NCI-H82 treated with DMSO at 0.1 percent for 48 hours (cell line): ENCODE results near the gene AQP6.

Experiments used
- DNase-seq: peaks from one replicate; lab custom pipeline; 2025; ENCODE audit not compliant: unreplicated experiment; lab: John Stamatoyannopoulos, UW

Gene AQP6

DNA sequence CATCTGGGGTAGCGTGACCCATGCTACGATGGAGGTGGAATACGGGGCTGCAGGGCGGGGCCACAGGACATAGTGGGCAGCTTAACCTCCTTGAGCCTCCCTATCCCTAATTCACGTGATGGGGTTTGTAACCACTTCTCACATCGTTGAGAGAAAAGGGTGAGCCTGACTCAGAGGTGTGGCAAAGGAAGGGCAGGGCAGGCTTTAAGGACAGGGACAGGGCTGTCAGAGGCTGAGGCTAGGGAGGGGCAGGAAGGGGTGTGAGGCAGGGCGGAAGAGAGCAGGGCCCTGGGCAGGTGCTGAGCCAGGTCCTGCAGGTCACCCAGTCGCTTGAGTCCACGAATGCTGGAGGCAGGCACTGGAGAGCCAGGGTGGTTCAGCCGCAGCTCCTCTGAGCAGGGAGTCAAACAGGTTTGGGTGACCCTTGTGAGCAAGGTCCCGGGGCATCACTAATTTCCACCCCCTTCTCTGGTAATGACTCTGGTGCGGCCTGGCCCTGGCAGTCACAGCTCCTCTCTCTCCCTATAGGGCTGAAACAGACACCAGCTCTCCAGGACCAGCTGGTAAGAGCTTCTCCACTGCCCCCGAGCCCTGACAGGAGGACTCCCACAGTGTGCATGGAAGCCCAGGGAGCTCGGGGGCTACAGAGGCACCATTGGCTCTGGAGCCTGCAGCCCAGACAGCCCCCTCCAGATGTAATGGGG lies 29.7 kb upstream of the AQP6 start:
- no peak for DNase-seq

DNA sequence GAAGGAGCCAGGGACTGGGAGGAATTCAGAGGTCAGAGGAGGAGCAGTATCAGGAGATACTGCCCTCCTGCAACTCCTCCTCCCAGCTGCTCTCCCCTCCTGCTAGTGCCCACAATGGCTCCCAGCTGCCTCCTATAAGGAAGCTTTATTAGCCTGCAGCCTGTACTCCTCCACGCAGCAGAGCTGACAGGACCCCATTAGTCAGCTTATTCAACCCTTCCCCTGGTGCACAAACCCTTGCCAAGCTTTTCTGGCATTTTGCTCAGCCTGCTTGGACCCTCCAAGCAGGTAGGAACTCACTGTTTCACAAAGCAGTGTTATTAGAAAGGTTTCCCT lies 29.2 kb upstream of the AQP6 start:
- no peak for DNase-seq

DNA sequence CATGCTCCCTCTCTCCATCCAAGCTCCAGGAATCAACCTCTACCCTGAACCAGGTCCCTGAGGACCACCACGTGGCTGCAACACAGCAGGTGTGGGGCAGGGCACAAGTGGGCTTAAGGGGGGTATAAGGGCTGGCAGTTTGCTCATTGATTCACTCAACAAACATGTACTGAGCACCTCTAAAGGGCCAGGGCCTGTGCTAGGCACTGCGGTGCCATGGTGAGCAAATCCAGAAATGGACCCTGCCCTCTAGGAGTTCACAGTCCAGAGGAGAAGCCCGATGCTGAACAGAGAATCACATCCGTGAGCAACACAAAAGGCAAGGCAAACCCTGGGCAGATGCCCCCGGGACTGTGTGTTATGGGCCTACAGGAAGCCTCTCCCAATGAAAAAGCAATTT lies 28.7 kb upstream of the AQP6 start:
- no peak for DNase-seq

DNA sequence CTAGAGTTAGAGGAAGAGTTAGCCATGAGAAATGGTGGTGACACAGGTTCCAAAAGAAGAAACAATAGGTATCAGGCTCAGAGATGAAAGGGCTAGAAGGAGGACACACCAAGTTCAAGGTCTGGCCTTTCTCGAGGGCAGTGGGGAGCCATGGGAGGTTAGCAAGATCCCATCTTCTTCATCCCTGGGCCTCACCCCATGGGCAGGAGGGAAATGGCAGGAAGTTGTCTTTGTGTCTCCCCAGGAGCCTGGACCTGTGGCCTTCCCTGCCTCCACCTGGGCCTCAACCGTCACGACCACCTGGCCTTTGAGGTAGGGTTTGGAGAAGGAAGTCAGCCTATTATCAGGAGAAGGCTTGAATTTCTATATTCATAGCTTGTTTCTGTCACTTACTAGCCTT lies 28.0 kb upstream of the AQP6 start:
- DNase-seq: no peak

DNA sequence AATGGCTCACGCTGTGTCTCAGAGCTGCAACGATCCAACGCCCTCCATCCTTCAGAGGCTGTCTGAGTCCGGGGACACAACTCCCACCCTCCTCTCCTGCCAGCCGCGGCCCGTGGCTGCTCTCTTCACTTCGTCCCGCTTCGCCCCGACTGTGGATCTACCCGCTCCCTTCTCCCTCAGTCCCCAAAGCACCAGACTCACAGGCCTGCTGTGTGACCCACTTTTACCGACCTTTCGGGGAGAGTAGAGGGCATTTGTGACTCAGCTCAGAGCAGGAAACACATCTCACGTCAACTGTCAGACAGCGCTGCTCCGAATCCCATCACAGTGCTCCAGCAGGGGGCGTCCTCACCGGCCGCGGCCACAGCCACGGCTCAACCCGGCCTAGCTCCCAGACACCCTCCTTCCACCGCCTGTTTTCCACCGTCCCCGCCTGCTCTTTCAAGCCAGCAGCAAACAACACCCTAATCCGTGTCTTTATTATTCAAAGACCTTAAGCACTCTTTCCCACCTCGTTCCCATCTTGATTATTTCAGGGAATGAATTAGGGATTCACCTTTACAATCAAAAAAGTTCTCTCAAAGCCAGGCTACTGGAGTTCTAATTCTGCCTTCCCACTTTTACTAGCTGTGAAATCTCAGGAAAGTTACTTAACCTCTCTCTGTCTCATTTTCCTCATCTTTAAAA lies 27.2 kb upstream of the AQP6 start:
- DNase-seq: peak; percentile 76

DNA sequence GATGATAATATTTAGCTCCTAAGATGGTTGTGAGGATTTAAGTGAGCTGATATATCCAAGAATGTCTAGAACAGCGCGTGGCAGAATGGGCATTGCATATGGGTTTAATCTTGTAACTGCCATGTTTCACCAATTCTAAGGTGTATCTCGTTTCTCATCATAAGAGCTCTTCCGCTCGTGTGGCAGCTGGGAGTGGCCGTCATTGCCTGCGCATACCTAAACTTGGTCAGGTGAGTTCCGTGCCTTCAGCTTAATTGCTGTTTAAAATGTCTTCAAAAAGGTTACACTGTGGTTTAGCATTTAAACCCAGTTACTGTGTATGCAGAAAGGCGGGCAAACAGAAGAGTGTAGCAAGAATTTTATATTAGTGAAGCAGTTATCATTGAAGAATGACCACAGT lies 26.7 kb upstream of the AQP6 start:
- no peak for DNase-seq

DNA sequence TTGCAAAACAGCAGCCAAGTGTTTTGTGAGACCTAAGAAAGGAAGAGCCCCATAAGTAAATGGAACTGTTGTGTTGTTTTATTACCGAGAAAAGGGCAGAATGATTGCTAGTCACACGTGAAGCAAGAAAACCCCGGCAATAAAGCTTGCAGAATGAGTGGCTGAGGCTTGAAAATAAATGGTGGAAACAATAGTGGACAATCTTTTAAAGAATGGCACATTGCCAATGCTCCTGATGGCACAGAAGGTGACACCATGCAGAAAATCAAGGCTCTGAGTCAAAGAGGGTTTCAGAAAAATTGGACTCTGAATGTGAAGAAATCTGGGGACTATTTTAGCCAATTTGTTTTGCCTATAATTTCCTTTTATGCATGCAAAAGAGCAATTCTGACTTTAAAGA lies 26.2 kb upstream of the AQP6 start:
- no peak for DNase-seq

DNA sequence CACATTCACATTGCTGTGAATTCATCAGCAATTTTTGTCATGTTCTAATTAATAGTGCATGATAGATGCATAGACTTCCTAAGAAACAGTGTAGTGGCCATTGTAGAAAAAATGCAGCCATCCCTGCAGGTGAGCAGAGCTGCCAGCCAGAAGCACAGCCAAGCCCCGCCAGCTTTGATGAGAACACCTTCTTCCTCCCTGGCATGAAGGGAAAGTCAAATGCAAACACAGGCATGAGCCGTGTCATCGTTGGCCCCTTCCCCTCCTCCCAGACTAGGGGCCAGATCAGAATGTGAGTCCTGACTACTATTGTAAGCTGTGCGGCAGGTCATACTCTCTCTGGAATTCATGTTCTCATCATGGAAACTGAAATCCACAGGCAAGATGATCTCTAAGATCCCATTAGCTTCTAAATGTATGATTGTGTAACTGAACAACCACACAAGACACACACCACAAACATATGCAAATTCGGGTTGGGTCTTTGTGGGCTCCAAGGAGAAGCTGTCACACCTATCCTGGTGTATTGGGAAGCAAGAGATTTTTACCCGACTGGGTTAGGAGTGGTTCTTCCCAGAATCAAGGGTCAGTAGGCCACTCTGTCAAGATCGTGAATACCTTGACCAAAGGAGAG lies 25.0 kb upstream of the AQP6 start:
- no peak for DNase-seq

DNA sequence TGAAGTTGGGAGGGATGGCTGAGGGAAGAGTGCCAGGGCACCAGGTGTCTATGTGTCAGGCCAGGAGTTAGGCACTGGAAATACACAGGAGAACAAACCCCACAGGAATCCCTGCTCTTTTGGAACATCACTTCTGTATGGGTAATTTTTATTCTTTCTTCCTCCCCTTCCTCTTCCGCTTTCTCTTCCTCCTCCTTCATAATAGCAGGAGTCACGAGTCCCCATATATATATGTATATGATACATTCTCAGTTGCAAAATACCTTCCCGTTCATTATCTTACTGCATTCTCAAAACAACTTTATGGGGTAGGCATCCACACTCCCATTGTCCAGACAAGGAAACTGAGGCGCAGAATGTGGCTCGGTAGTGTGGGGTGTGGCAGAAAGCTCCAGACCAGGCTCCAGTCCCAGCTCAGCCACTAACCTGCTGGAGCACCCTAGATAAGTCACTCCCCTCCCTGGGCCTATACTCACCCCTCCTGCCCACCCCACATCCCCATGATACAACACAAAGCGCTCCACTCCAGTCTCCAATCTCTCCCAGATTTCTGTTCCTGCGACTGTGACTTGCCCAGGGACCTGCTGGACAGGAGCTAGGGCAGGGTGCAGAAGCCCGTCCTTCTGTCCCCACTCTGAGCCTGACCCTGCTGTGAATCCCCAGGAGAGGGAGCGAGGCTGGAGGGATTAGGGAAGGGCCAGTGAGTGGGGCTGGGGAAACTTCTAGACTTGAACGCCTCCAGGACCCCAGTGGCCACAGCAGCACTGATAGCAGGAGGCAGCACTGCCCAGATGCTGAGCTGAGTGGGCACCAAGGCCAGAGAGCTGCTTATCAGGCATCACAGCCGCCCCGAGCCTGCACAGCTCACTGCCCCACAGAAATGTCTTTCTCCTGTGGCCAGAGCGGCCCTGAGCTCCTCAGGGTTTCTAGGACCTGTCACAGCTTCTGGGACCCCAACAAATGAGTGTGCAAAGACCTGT lies 23.6 kb upstream of the AQP6 start:
- no peak for DNase-seq

DNA sequence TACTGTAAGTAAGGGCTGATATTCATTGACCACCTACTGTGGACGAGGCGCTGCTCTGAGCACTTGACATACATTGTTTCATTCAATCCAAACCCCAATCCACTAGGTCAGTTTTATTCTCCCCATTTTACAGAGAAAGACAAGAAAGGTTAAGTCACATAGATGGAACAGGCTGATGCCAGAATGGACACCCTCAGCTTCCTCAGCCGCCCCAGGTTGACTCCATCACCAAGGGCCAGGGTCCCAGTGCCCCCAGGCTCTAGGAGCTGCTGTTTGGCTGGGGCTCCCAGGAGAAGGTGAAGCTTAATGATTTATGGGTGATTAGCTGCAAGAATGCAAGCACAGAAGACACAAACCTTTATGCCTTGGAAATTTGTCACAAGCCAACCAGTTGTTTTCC lies 22.9 kb upstream of the AQP6 start:
- no peak for DNase-seq

DNA sequence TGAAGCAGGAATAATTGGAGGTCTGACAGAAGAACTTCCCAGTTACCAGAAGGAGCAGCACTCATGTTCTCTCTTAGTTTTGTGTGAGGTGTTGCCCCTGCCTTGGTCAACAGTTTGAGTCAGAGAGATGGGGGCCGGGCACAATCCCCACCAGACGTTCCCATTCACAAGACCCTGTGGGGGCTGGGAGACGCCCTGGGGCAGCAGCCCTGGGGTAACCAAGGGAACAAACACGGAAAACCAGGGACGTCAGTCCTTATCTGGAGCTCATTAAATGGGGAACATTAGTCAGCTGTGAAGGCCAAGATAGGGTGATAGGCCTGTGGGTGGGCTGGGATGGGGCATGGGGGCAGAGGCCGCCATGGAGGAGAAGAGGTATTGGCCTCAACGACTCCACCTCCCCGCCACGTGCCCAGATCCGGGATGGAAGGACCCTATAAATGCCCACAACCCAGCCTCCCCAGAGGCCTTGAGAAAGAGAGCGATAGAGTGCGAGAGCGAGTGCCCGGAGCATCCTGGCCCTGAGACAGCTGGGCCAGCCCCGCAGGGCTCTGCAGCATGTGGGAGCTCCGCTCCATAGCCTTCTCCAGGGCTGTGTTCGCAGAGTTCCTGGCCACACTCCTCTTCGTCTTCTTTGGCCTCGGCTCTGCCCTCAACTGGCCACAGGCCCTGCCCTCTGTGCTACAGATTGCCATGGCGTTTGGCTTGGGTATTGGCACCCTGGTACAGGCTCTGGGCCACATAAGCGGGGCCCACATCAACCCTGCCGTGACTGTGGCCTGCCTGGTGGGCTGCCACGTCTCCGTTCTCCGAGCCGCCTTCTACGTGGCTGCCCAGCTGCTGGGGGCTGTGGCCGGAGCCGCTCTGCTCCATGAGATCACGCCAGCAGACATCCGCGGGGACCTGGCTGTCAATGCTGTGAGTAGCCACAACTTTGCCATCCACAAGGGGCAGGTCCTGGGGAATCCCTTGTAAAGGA lies 22.2 kb upstream of the AQP6 start, which contains the start of gene AQP2:
AQP2 (plus strand) TSS at position 465 of the 979 bp plus-strand sequence; CDS start at position 559, 94 bp downstream.
- DNase-seq: no peak

DNA sequence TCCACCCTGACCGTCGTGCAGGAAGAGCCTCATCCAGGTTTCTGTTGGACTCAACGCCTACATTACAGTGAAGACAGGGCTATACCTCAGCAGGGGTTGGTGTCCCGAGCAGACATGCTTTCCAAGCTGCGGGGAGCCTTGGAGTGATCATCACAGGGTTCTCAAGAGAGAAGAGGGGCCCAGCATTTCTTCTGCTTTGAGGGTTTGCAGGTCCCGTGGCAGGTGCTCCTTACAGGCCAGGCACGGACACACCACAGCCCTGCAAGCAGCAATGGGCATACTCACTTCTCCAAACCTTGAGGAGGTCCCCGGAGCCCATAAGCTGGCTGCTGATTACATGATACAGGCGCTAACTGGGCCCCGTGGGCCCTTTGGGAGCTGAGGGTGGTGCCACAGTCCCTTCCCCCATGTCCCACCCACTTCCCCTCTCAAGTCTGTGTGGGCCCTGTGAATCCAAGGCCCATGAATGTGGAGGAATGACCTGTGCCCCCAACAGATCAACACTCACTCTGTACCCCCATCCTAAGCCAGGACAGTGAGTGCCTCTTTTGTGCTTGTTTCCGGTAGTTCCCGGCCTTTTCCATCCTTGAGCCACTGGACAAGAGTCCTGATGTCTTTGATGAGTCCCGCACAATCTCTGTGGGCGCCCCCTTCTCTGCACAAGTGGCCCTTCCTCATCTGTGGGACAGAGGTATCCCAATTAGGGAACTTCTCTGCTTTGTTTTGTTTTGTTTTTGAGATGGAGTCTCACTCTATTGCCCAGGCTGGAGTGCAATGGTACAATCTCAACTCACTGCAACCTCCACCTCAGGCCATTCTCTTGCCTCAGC lies 21.1 kb upstream of the AQP6 start:
- no peak for DNase-seq

DNA sequence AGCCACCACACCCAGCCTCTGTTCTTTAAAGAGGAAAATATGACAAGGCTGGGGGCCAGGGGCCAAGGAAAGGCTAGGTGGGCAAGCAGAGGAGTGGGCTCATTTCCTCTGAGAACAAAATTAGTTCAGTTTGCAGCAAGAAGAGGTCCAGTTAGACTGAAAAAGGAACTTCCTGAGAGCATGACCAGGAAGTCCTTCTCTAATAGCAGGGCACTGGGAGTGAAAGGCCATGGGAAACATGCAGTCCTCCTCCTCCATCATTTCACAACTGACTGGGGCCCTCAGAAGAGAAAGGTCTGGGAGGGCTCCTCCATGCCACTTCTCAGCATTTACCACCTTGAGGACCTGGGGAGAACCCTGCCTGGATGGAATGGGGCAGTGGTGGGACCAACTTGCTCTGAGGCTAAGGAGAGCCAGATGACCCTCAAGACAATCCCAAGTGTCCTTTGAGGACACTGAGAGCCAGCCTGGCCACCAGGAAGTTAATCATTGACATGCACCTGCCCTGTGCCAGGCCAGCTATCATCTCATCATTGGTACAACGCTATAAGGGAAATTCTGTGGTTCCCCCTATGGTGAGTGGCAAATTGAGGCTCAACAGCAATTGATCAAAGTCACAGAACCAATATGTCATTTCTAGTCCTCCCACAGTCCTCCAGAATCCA lies 20.2 kb upstream of the AQP6 start:
- DNase-seq: no peak

DNA sequence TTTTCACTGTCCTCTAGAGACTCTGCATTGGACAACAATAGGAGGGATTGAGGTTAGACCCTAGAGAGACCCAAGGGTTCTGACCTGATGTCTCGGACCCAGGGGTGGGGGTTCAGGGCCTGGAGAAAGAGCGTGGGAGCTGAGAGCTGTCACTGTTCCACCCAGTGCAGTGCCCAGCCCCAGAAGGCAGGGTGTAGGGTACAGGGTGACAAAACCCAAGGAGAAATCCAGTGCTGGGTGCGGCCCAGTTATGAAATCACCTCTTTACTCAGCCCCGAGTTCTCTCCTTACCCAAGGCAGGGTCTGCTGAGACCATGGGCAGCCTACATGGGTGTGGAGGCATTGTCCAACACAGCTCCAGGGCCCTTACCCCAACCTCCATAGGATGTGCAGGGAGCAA lies 19.6 kb upstream of the AQP6 start:
- no peak for DNase-seq

DNA sequence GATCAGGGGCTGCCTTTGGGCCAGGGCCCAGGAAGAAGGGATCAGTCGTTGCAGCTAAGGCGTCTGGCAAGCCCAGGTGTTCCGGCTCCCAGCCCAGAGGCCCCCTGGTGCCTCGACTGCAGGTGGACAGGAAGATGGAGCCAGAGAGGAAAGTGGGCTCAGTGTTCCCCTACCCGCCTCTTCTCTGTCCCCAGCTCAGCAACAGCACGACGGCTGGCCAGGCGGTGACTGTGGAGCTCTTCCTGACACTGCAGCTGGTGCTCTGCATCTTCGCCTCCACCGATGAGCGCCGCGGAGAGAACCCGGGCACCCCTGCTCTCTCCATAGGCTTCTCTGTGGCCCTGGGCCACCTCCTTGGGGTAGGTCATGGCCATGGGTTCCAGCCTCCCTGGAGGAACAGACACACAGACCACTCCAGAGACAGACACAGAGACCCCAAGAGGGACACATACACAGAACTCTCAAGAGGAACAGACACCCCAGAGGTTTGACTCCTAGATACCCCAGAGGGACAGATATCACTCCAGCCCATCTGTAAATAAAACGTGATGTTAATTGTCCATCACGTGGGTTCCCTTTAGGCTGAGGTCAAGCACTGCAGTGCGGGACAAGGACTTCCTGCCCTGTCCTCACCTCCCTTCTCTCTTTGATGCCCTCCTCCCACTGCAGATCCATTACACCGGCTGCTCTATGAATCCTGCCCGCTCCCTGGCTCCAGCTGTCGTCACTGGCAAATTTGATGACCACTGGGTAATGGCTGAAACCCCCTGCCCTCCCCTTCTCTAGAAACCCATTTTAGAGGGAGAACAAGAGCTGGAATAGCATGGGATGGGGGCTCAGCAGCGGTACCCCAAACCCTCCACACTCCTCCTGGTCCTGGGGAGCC lies 18.5 kb upstream of the AQP6 start:
- DNase-seq: no peak

DNA sequence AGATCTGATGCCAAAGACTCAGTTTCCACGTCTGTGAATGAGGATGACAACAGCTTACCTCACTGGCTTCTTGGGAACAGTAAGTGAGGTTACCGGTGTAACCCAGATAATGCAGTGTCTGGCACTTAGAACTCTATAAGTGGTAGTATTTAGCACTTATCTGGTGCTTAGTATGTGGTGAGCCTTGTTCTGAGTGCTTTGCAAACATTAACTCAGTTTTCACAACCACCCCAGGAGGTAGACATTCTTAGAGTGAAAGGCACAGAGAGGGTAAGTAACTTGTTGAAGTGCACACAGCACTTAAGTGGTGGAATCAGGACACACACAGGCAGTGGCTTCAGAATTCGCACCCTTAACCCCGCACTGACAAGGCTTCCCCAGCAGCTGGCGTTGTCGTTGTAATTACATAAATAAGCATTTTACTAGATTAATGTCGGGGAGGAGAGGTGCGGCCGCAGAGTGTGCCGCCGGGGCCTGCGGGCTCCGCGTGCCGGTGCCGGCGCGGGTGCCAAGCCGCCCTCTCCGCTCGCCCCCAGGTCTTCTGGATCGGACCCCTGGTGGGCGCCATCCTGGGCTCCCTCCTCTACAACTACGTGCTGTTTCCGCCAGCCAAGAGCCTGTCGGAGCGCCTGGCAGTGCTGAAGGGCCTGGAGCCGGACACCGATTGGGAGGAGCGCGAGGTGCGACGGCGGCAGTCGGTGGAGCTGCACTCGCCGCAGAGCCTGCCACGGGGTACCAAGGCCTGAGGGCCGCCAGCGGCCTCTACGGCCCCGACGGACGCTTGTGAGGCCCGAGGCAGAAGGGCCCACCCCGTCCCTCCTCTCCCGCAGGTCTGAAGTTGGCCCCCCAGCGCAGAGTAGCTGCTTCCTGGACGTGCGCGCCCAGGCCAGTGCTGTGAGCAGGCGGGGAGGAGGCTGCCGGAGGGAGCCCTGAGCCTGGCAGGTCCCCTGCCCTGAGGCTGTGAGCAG lies 17.6 kb upstream of the AQP6 start:
- no peak for DNase-seq
